Measurements from ENCODE around the gene MCHR1.
"Not testable (repeated sequence)": the region's sequence is repeated elsewhere in the genome, so short reads cannot be mapped to it uniquely, and the experiment has no call there.

Gene MCHR1

GRCh38 chr22:40671369-40671768 lies 7.9 kb upstream of the MCHR1 start:
- DNase-seq (ENCODE audit: low spot score): no peak
- Histone ChIP-seq H3K4me3 (no peak overlapping the region), H3K27ac (no peak overlapping the region)
- no peak for TF ChIP-seq CTCF (IDR thresholded peaks at IDR 0.05)

- no peak for TF ChIP-seq CTCF (IDR thresholded peaks at IDR 0.05)
- no peak overlapping the region for H3K4me3 ChIP-seq
- no peak overlapping the region for H3K27ac ChIP-seq
- no peak for DNase-seq (ENCODE audit: low spot score)
Observed at GRCh38 chr22:40671796-40672360, 7.4 kb upstream of the MCHR1 start.

GRCh38 chr22:40673017-40673416 lies 6.3 kb upstream of the MCHR1 start:
- Histone ChIP-seq H3K27ac (no peak overlapping the region), H3K4me3 (no peak overlapping the region)
- TF ChIP-seq CTCF (IDR thresholded peaks at IDR 0.05): no peak
- DNase-seq (ENCODE audit: low spot score): no peak

- no peak for TF ChIP-seq CTCF (IDR thresholded peaks at IDR 0.05)
- no peak for DNase-seq (ENCODE audit: low spot score)
- Histone ChIP-seq H3K4me3 (no peak overlapping the region), H3K27ac (no peak overlapping the region)
Observed at GRCh38 chr22:40674274-40674673, 5.0 kb upstream of the MCHR1 start.

GRCh38 chr22:40676166-40676565 lies 3.1 kb upstream of the MCHR1 start:
- H3K27ac ChIP-seq; H3K4me3 ChIP-seq; DNase-seq (ENCODE audit: low spot score): not testable (repeated sequence)

- no peak for DNase-seq (ENCODE audit: low spot score)
- no peak overlapping the region for H3K4me3 ChIP-seq
- no peak for TF ChIP-seq CTCF (IDR thresholded peaks at IDR 0.05)
- H3K27ac ChIP-seq: no peak overlapping the region
Observed at GRCh38 chr22:40676644-40677043, 2.6 kb upstream of the MCHR1 start.

GRCh38 chr22:40678493-40679248 lies 613 bp upstream of the MCHR1 start:
- no peak for DNase-seq (ENCODE audit: low spot score)
- no peak for TF ChIP-seq CTCF (IDR thresholded peaks at IDR 0.05)
- Histone ChIP-seq H3K4me3 (peak overlapping the region; percentile 57), H3K27ac (no peak overlapping the region)

All from coronary artery (tissue), 2 donors.